Forelimb muscle (tissue), 1 donor: ENCODE data around the gene TP53AIP1. TPM values are rescaled to one million over a fixed set of nuclear protein-coding genes. Genes with fewer than 3 reads are reported as not detected.

Experiments
- DNase-seq: peaks from one replicate; pipeline ENCODE4 v3.0.0-alpha.2; 2013; ENCODE audit warnings: low read depth
- polyA plus RNA-seq: library from polyadenylated mRNA; unstranded; fragments of 120-200 nt; gene quantifications from one replicate; pipeline ENCODE4 v1.2.1, GENCODE V29; 2013; ENCODE audit not compliant: insufficient read length

TP53AIP1 gene
- polyA plus RNA-seq, 1 donor, result 0.10 TPM

DNA sequence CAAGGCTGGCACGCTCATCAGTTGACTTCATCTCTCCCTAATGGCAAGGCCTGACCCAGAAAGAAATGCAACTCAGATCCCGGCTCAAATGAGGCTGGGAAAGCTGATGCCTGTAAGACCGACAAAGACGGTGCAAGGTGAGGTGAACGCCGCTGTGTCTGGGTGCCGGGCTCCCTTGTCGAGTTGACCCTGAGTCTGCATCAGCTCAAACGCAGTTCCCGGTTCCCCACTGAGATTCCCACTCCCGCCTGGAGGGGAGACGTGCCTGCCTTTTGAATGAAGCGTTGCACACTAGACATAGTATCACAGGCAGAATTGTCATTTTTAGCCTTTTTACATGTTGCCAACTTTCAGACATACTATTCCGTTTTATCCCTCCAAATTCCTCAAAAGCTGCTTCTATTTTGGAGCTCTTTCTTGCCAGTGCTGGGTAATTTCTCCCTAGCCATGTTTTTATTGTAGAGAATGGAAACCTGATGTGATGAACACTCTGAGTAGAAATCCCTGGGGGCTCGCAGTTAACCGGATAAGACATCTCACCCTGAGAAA, 831 bp upstream of the TP53AIP1 start:
- no peak for DNase-seq

- no peak for DNase-seq
Observed at GRCh38 chr11:128942272-128942612, 429 bp downstream of the TP53AIP1 start.

- no peak for DNase-seq
Observed at GRCh38 chr11:128941573-128942271, 949 bp downstream of the TP53AIP1 start.

GRCh38 chr11:128941110-128941509, 1.6 kb downstream of the TP53AIP1 start:
- DNase-seq, result no peak

DNA sequence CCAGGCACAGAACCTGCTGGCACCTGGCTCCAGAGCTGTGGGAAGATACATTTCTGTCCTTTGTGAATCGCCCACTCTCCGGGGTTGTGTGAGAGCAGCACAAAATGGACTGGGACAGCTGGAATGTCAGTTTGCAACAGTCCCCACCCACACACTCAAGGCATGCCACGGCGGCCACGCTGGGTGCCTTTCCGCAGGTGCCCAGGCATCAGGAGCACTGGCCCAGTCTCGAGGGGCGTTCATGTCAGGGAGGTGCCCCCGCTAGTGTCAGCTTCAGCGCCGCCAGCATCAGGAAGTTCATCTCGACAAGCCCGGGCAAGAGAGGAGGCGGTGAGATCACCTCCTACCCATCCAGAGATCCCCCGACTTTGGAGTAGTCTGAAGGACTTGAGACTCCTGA, 2.1 kb downstream of the TP53AIP1 start:
- DNase-seq, result no peak

- DNase-seq, result no peak
Observed at GRCh38 chr11:128940156-128940555, 2.5 kb downstream of the TP53AIP1 start.

DNA sequence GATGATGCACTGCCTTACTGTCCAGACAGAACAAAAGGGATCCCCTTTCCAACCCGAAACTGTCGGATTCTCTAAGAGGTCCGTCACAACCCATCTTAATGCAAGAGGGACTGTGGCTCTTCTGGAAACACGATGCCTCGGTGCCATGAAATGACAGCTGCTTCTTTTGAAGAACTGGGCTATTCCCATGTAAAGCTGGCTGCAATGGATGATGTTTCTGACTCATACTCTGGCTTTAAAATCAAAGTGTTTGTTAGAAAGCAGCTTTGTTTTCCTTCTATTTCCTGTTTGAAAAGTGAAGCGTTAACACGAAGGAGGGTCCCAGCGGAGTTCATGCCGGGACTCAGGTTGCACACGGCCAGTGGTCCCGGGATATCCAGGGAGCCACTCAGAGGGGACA, 3.1 kb downstream of the TP53AIP1 start:
- no peak for DNase-seq

- DNase-seq, result no peak
Observed at GRCh38 chr11:128938156-128938885, 4.3 kb downstream of the TP53AIP1 start.

- no peak for DNase-seq
Observed at GRCh38 chr11:128937480-128937879, 5.2 kb downstream of the TP53AIP1 start.

GRCh38 chr11:128936606-128937251, 5.9 kb downstream of the TP53AIP1 start:
- no peak for DNase-seq

DNA sequence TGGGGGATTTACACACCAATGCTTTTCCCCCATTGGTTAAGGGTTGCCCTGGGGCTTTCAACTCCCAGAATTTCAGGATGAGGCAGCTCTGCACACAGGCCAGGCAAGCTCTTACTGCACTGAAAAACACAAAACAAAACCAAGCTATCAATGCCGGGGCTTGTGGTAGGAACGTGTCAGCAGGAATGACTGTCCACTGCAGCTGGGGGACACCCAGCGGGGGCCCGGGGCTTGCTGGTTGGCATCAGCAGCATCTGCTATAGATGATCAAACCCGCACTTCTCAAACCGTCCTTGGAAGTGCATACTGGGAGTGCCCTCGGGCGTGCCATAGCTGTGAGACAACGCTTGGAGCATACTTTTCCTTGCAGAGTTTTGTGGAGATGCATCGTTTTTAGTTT, 7.7 kb downstream of the TP53AIP1 start:
- no peak for DNase-seq

- DNase-seq, result no peak
Observed at GRCh38 chr11:128934351-128934750, 8.3 kb downstream of the TP53AIP1 start.

DNA sequence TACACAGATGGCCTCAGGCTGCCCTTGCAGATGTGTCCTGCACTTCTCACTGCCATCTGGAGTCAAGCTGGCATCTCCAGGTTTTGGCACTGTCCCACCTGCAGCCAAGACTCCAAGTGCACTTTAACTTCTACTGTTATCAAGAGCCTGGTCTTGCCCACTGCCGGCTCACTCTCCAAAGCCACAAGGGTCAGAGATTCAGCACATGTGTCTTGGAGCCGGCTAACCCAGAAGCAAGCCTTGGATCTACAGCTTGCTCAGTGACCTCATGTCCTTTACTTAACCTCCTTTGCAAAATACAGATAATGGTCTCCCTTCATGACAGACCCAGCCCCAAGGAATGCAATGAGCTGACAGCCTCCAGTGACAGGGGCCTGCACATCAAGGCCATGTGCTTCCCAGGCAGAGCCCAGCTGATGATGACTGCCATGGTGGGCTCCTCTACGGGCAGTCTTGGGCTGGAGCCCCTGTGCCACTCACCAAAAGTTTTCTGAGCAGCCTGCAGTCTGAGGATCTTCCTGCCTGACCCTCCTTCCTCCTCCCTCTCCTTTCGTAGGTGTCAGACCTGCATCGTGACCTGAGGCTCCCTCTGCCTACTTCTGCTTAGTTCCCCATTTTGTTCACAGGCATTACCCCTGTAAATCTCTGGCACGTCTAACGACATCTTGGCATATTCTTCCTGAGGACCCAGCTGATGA, 9.0 kb downstream of the TP53AIP1 start:
- DNase-seq, result no peak

GRCh38 chr11:128931668-128932067, 11.0 kb downstream of the TP53AIP1 start:
- DNase-seq, result no peak

GRCh38 chr11:128931066-128931465, 11.6 kb downstream of the TP53AIP1 start:
- no peak for DNase-seq

GRCh38 chr11:128929991-128930390, 12.7 kb downstream of the TP53AIP1 start:
- no peak for DNase-seq

DNA sequence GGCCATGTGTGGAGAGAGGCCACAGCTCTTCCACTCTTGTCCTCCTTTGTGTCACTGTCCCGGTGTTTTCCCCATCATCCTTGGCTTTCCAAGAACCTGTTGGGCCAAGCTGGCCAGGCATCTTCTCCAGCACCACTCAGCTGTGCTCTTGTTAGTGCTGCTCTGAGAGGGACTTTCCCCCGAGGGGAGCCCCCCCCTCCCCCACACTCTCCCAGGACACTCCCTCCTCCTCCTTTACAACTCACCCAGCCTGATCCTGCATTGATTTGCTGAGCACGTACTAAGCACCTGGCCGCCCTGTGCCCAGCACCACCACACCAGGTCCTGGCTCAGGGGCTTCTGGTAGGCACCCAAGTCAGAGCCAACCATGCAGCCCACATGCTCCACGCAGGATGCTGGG, 13.2 kb downstream of the TP53AIP1 start:
- no peak for DNase-seq

GRCh38 chr11:128928400-128928799, 14.3 kb downstream of the TP53AIP1 start:
- DNase-seq, result no peak

- no peak for DNase-seq
Observed at GRCh38 chr11:128927683-128928336, 14.9 kb downstream of the TP53AIP1 start.

GRCh38 chr11:128927108-128927461, 15.6 kb downstream of the TP53AIP1 start:
- DNase-seq, result no peak

GRCh38 chr11:128926437-128927107, 16.1 kb downstream of the TP53AIP1 start:
- no peak for DNase-seq
